GM18909 (cell line): ENCODE data around the gene B4GALT1.
"Not testable (repeated sequence)": the region's sequence is repeated elsewhere in the genome, so short reads cannot be mapped to it uniquely, and the experiment has no call there.

ENCODE experiments used
- ATAC-seq: cut with Tn5 transposase; IDR thresholded peaks from one replicate; pipeline ENCODE4 v1.9.1; 2021; ENCODE audit warnings: mild to moderate bottlenecking; ENCODE audit not compliant: unreplicated experiment, poor library complexity

B4GALT1 gene

GRCh38 chr9:33185858-33186257 lies 18.7 kb upstream of the B4GALT1 start:
- ATAC-seq = no peak

GRCh38 chr9:33185406-33185805 lies 18.3 kb upstream of the B4GALT1 start:
- no peak for ATAC-seq

GRCh38 chr9:33184963-33185362 lies 17.8 kb upstream of the B4GALT1 start:
- no peak for ATAC-seq

- ATAC-seq = no peak
Measured at GRCh38 chr9:33182519-33182918, 15.4 kb upstream of the B4GALT1 start.

- ATAC-seq = no peak
Measured at GRCh38 chr9:33180526-33181184, 13.5 kb upstream of the B4GALT1 start.

GRCh38 chr9:33178972-33179697 lies 12.0 kb upstream of the B4GALT1 start:
- ATAC-seq = no peak

GRCh38 chr9:33177639-33178038 lies 10.5 kb upstream of the B4GALT1 start:
- ATAC-seq = peak; percentile 95

- no peak for ATAC-seq
Measured at GRCh38 chr9:33177086-33177485, 9.9 kb upstream of the B4GALT1 start.

- no peak for ATAC-seq
Measured at GRCh38 chr9:33175649-33176325, 8.7 kb upstream of the B4GALT1 start.

- ATAC-seq = no peak
Measured at GRCh38 chr9:33172256-33173238, 5.4 kb upstream of the B4GALT1 start.

- ATAC-seq = no peak
Measured at GRCh38 chr9:33170464-33171415, 3.6 kb upstream of the B4GALT1 start.

GRCh38 chr9:33168941-33169544 lies 1.9 kb upstream of the B4GALT1 start:
- no peak for ATAC-seq

- no peak for ATAC-seq
Measured at GRCh38 chr9:33167972-33168461, 881 bp upstream of the B4GALT1 start.

- ATAC-seq = peak; percentile 8
Measured at GRCh38 chr9:33166231-33167083, 679 bp downstream of the B4GALT1 start.

GRCh38 chr9:33165263-33166151 lies 1.6 kb downstream of the B4GALT1 start:
- ATAC-seq = peak; percentile 38

GRCh38 chr9:33164921-33165262 lies 2.2 kb downstream of the B4GALT1 start:
- not testable (repeated sequence) for ATAC-seq
